Ureter (tissue), 1 donor: ENCODE measurements around the gene ERVW-1. TPM values are rescaled to one million over a fixed set of nuclear protein-coding genes. Genes with fewer than 3 reads are reported as not detected.
"Not testable (repeated sequence)": the region's sequence is repeated elsewhere in the genome, so short reads cannot be mapped to it uniquely, and the experiment has no call there.

Experiments
- DNase-seq: peaks from one replicate; pipeline ENCODE4 v3.0.0-alpha.2; 2020; ENCODE audit warnings: low spot score
- total RNA-seq: library from RNA; stranded (reverse); gene quantifications from one replicate; pipeline ENCODE4 v1.2.4, GENCODE V29; 2023
- donor health status: DM: yes; HTN: yes; CAD: no.

The ERVW-1 gene, protein sequence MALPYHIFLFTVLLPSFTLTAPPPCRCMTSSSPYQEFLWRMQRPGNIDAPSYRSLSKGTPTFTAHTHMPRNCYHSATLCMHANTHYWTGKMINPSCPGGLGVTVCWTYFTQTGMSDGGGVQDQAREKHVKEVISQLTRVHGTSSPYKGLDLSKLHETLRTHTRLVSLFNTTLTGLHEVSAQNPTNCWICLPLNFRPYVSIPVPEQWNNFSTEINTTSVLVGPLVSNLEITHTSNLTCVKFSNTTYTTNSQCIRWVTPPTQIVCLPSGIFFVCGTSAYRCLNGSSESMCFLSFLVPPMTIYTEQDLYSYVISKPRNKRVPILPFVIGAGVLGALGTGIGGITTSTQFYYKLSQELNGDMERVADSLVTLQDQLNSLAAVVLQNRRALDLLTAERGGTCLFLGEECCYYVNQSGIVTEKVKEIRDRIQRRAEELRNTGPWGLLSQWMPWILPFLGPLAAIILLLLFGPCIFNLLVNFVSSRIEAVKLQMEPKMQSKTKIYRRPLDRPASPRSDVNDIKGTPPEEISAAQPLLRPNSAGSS
- not detected for total RNA-seq

DNA sequence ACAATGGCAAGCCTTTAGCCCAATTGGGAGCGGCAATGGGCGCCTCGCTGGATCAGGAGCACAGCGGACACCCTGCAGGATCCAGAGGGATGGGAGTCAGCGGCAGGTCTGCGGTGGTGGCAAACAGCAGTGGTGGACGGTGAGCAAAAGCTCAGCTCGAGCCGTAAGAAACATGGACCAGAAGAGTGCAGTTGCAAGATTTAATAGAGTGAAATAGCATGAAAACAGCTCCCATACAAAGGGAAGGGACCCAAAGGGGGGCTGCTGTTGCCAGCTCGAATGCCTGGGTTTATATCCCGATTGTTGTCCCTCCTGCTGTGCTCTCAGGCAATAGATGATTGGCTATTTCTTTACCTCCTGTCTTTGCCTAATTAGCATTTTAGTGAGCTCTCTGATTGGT is at the start of gene ERVW-1:
ERVW-1 (minus strand) TSS at position 266 of the 400 bp plus-strand sequence. CDS start 7,565 bp downstream, outside the sequence.
- not testable (repeated sequence) for DNase-seq

DNA sequence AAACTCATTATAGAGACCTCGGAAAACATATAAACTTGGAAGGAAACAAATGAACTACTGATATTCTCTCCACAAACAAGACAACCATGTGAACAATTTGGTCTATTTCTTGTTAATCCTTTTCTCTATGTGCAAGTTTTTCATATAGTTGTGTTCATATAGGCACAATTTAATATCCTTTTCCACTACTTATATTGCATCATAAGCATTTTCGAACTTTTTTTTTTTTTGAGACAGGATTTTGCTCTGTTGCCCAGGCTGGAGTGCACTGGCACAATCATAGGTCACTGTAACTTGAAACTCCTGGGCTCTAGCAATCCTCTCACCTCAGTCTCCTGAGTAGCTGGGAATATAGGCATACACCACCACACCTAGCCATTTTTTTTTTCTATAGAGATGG is 45.4 kb upstream of the ERVW-1 start:
- no peak for DNase-seq

DNA sequence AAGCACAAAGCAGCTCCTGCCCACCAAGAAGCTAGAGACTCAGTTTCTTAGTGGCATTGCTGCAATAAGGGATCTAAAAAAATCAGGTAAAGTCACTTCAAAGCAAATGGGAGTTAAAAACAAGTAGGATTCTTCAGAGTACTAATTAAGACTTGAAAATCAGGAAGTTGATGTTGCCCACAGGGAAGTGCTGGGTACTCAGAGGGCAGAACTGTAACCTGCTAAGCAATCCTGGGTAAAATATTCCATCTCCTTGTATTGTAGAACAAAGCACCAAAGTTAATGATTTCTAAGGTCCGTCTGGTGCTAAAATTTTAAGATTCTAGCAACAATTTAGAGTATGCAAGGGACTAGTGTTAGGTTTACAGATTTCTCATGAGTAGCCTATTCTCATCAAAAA is 42.3 kb upstream of the ERVW-1 start:
- DNase-seq: no peak

DNA sequence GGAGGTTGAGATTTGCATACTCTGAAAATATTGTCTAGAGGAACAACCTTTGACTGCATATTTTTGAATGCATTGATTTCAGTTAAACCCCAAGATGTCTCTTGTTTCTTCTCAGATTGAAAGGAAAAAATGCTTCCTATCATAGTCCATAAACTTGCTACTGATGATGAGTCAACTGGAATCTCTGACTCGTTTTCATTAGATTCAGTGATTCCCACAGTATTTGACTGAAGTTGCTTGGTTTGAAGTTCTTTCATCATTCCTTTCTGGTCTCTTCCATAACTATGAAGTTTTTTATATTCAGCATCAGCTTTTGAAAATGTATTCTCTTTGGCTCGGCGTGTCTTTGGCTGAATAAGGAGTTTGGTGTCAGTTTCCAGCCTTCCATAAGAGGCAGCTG is 39.9 kb upstream of the ERVW-1 start:
- DNase-seq: no peak

DNA sequence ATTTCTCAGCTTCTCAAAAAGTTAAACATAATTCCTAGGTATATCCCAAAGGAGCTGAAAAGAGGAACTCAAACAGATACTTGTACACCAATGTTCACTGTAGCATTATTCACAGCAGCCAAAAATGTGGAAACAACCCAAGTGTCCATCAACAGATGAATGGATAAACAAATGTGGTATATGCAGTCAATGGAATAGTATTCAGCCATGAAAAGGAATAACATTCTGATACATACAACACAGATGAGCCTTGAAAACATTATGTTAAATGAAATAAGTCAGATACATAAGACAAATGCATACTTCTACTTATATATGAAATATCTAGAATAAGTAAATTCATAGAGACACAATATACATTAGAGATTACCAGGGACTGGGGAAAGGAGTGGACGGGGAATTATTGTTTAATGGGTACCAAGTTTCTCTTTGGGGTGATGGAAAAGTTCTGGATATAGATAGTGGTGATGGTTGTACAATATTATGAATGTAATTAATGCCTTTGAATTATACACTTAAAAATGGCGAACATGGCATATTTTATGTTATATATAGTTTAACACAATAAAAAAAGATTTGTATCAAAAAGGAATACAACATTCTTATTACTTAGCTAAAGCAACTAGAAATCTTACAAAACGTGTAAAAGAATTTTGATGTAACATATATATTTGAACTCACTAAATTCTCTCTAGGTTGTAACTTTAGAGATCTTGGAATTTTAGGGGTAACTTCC is 35.6 kb upstream of the ERVW-1 start:
- DNase-seq: no peak

DNA sequence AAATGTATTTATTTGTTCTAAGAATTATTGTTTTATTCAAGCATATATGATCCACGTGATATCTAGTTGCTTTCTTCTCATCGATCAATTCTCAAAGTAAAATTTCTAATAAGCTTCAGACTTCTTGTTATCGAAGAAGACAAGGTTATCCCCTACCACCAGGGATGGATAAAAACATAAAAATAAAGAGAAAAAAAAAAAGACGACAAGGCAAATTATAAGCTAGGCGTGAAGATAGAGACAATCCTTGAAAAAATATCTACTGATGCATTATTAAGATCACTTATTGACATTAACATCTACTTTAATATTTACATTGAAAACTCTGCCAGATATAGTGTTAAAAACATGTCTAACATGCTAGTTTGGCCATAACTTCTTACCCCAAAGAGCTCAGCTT is 31.2 kb upstream of the ERVW-1 start:
- DNase-seq: no peak

DNA sequence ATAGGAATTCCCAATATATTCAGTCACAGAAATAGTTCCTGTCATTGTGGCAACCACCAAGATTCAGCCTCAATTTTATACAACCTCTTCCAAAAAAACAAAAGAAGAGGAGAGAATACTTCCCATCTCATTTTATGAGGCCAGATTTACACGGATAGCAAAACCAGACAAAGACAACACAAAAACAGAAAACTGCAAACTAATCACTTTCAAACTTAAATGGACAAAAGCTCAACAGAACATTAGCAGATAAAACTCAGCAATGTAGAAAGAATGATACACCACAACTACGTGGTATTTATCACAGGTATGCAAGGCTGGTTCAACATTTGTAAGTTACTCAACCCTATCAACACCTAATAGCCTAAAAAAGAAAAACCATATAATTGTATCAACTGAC is 28.6 kb upstream of the ERVW-1 start:
- DNase-seq: no peak

DNA sequence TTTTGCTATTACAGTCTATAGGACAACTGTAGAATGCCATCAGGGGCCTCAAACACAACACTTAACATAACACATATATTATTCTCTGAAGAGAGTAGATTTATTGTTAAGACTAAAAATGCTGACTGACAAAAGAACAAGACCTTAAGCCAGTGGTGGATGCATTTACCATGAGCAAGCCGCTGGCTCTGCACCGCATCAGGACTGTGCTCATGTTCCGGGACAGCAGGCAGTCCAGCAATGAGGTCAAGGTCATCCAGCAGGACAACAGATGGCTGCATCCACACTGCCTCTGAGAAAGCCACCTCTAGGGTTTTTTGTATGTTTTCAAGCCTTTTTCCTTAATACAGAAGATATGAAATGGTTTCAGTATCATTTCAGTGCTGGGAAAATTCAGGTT is 26.8 kb upstream of the ERVW-1 start:
- DNase-seq: no peak

DNA sequence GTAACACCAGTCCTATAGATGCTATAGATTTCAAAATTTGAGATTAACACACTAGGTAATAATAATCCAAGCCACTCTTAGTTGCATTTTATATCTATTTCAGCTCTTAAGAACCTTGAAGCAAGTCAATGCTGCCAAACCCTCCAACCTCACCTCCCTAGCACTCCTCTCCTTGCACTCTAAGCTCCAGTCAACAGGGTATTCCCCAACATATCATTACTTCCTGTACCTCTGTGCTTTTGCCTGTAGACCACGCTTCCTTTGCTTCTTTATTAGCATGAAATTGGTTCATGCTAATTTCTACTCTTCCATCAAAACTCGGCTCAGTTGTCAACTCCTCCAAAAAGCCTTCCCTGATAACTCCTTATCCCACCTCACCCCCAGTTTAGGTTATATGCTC is 26.0 kb upstream of the ERVW-1 start:
- DNase-seq: no peak

DNA sequence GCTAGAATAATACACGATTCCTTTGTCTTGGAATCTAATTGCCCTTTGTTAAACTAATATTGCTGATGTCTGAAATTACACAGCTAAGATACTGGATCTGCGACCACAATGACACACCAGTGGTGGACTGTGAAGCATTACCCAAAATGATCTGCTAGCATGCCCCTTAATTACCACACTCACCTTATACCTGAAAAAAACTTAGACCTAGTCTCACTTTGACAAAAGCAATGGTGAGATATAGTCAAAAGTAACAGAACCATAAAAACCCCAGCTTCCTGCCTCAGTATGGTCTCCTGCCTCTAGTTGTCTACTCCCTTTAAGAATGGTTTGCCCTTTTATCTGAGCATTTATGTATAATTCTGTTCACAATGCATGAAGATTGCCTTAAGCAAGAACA is 20.8 kb upstream of the ERVW-1 start:
- no peak for DNase-seq

DNA sequence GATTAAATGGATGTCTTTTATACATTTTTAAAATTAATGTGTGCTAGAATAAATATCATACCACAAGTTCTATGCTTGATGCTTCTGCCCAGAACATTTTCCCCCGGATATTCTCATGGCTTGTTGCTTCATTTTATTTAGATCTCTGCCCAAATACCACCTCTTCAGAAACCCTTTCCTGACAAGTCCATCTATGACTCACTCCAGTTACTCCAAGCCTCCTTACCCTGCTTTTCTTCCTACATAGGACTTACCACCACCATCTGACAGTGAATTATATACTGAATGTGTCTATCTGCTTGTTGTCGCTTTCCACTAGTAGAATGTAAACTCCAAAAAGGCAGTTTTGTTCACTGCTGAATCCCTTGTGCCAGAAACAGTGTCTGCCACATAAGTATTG is 19.1 kb upstream of the ERVW-1 start:
- DNase-seq: no peak

DNA sequence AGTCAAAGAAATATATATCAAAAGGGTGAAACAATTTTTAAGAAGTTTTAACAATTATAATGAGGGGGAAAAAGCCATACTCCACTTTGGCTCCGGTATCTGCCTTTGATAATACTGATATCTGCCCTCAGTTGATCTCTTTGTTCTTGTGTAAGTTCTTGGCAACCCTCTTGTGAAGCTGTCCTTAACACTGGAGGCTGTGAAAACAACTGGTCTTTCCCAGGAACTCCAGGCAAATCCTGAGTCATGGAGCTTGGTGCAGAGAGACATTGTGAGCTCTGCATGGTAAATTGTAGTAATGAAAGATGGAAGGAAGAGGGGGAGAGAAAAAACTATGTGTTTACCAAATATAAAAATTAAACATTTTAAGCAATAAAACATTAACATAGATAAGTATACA is 11.9 kb upstream of the ERVW-1 start:
- DNase-seq: no peak

DNA sequence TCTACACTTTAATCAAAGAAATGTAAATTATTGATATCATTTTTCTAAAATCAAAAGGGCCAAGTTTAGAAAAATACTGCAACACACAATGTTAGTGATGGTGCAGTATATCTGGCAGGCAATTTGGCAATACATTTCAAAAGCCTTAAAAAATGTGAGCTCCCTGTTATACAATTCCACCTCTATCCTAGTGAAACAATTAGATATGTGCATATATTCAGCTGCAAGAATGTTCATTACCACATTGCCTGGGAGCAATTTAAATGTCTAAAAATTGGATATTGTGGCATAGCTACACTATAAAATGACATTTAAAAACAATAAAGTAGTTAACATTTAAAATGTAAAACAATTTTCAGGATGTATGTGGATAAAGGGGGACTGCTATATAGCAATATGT is 10.1 kb upstream of the ERVW-1 start:
- DNase-seq: no peak

DNA sequence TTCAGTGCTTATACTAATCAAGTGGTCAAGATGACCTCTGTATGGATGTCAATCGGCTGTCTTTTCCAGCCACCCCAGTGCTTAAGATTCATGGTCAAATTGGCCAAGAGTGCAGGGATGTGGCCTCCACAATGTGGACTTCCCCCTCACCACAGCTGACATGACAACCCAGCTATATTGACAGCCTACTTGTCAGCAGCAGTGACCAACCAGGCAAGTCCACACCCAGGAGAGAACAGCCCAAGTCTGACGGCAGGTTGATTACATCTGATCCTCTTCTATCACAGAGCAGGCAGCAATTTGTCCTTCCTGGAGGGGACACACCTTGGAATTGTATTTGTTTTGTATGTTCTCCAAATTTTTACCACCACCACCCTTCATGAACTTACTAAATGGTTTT is 8.2 kb upstream of the ERVW-1 start:
- no peak for DNase-seq

DNA sequence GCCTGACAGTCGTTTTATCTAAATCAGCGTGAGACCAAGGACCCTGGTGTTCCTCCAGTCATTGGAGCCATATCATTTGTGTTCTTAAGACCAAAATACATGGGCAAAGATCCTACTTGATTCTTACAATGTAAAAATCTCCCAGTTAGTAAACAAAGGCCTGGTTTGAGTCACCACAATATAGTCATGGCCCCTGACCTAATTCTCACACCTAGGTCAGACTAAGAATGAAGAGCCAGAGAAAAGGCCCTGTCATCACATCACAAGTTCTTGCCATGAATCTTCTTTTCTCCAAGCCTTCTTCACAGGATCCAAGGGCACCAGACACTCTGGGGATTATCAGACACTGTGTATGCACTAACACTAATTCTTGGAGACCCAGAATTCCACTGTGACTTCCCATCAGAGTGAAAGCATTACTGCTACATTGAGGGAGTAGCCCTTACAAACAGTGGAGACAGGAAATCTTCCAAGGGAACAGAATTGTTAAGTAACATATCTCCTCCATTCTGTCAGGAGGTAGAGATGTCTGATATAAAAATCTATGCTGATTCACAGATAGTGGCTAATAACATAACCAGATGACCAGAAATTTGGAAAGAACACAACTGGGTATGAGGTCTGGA is 7.6 kb upstream of the ERVW-1 start:
- DNase-seq: no peak

DNA sequence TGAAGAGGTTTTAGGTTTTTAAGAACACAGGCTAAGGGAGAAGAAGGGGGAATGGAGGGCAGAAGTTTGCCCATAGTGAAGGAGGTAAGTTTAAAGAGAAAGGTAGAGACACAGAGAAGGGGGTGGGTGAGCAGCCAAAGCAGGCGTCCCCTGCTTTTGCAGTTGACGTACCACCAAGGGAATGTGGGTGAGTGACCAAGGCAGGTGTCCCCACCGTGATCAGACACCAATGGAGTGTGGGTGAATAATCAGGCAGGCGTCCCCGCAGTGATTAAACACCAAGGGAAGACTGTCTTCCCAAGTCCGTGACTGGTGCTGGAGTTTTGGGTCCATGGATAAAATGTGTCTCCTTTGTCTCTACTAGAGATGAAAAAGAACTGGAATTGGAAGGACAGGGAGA is 6.5 kb upstream of the ERVW-1 start:
- DNase-seq: not testable (repeated sequence)

DNA sequence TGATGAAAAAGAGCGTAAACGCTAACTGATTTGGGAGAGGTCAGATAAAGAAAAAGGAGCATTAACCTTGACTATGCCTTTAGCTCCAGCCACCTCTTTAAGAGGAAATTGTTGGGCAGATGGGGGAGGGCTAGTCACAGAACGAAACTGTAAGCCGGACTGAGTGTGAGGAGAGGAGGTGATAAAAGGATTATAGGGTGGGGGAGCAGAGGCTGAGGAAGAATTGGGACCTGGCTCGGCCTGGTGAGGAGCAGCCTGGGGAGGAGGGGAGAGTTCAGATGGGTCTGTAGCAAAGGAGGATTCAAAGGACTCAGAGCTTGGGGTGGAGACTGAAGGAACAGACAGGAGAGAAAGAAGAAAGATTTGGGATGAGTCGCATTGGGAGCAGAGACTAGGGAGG is 5.9 kb upstream of the ERVW-1 start:
- DNase-seq: not testable (repeated sequence)

DNA sequence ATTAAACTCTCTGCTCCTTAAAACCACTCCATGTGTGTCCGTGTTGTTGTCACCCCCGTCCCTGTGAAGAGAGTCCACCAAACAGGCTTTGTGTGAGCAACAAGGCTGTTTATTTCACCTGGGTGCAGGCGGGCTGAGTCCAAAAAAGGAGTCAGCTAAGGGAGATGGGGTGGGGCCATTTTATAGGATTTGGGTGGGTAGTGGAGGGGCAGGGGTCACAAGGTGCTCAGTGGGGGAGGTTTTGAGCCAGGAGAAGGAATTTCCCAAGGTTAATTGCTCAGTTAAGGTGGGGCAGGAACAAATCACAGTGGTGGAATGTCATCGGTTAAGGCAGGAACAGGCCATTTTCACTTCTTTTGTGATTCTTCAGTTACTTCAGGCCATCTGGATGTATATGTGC is 1.4 kb upstream of the ERVW-1 start:
- DNase-seq: not testable (repeated sequence)

DNA sequence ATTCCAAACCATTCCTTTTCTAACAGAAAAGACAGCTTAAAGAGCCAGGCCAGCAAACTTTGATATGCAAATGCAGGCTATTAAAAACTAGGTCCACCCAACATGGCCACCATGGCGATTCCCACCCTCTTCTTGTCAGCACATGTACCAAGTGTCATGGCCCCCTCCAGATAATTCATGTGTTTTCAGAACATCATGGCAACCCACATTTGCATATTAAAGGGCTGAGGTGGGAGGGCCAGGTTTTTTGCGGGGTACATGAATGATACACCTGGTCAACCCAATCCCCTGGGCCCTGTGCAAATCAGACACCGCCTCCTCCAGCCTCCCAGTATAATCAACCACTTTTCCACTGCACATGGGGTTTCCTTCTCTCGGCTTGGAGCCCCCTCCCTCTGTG is 965 bp upstream of the ERVW-1 start:
- DNase-seq: no peak

DNA sequence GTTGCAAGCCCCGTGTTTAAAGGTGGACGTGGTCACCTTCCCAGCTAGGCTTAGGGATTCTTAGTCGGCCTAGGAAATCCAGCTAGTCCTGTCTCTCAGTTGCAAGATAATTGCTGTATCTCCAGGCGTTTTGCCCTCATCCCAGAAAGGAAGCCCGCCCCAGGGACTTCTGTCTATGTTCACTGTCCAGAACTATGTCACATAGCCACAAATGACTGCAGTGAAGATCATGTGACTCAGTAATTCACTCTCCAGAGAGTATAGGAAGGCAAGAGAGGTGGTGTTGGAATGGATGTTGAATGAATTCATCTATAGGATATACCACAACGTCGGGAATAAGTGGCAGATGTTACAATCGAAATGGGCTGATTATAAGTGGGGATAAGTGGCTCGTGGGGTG is 349 bp upstream of the ERVW-1 start:
- no peak for DNase-seq

DNA sequence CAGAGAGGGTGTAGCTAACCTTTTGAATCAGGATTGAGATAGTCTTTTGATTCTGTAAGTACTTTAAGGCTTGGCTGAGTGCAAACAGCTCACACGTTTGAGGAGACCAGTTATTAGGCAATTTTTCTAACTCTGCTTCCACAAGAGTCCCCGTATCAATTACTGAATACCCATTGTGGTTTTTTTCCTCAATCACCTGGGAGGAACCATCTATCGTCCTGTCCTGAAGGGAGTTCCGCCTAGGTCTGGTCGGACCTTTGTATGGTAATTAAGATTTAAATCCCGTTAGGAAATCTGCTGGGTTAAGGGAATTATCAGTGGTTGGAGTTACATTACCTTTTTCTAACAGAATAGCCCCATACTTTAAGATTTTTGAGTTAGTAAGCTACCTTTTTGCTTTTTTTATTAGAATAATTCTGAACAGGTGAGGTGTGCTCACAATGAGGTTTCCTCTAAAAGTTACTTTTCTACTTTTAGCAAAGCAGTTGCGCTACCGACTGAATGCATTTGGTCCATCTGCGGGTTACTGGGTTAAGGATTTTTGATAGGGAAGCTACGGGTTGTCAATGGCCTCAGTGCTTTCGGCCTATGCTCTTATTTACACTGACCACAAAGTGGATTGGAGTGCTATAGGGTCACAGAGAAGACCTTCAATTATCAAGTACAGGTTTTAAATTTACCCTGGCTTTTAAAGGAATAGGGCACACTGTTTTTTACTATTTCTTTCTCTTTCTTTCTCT is 1.7 kb downstream of the ERVW-1 start:
- not testable (repeated sequence) for DNase-seq

DNA sequence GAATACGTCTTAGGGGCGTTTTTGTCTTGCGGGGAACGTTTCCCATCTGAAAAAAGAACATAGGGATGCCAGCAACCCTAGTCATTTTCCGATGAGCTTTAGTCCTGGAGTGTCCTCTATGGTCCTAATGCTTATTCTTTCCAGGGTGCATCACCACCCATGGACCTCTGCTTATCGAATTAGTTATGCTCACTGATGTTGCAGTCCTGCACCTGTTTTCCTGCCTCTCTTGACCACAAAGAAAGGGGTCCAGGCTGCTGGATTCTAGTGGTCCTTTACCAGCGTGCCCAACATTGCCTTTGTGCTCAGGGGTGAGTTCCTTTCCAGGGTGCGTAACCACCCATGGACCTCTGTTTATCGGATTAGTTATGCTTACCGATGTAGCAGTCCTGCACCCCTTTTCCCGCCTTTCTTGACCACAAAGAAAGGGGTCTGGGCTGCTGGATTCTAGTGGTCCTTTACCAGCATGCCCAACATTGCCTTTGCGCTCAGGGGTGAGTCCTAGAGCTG is 2.4 kb downstream of the ERVW-1 start:
- not testable (repeated sequence) for DNase-seq
